Neural cell (in vitro differentiated cells): ENCODE results near the gene LHFPL6. TPM values are rescaled to one million over a fixed set of nuclear protein-coding genes. Genes with fewer than 3 reads are reported as not detected.

Source experiments
- H2AFZ ChIP-seq: fragments of 200-600, 300-800 bp; sonication (generic), shearing (Covaris generic); 2 replicates; pipeline ENCODE4 v1.6.0; 2014; ENCODE audit warnings: low read depth, mild to moderate bottlenecking, antibody characterized with exemption, low read length, moderate library complexity
- H3F3A ChIP-seq: fragments of 200-600 bp; shearing (Covaris generic); 2 replicates; pipeline ENCODE4 v1.6.1; 2016; ENCODE audit warnings: mild to moderate bottlenecking, moderate library complexity, mixed read lengths, antibody characterized with exemption, low read length; ENCODE audit not compliant: insufficient read depth, poor library complexity, severe bottlenecking
- H3K27ac ChIP-seq: fragments of 200-600, 300-800 bp; sonication (generic), shearing (Covaris generic); 2 replicates; pipeline ENCODE4 v1.5.1; 2014; ENCODE audit warnings: mild to moderate bottlenecking, low read length, moderate library complexity
- H3K27me3 ChIP-seq: fragments of 300-800, 200-600 bp; sonication (generic), shearing (Covaris generic); 2 replicates; pipeline ENCODE4 v1.6.0; 2014; ENCODE audit warnings: mild to moderate bottlenecking, low read depth, low read length, moderate library complexity; ENCODE audit not compliant: insufficient read depth
- H3K36me3 ChIP-seq: fragments of 300-800, 200-600 bp; sonication (generic), shearing (Covaris generic); 2 replicates; pipeline ENCODE4 v1.5.1; 2014; ENCODE audit warnings: mild to moderate bottlenecking, antibody characterized with exemption, low read length, moderate library complexity; ENCODE audit not compliant: insufficient read depth
- H3K4me2 ChIP-seq: fragments of 300-800, 200-600 bp; sonication (generic), shearing (Covaris generic); 2 replicates; pipeline ENCODE4 v1.6.0; 2014; ENCODE audit warnings: mild to moderate bottlenecking, low read length
- H3K4me3 ChIP-seq: fragments of 300-800, 200-600 bp; sonication (generic), shearing (Covaris generic); 2 replicates; pipeline ENCODE4 v1.5.1; 2014; ENCODE audit warnings: mild to moderate bottlenecking, low read length, moderate library complexity
- H3K79me2 ChIP-seq: fragments of 200-600 bp; shearing (Covaris generic); replicated peaks from 2 replicates; pipeline ENCODE4 v1.6.0; 2014; ENCODE audit warnings: mild to moderate bottlenecking, low read length, moderate library complexity; ENCODE audit not compliant: insufficient read depth
- H3K9ac ChIP-seq: fragments of 300-800, 200-600 bp; sonication (generic), shearing (Covaris generic); 2 replicates; pipeline ENCODE4 v1.6.1; 2016; ENCODE audit warnings: mild to moderate bottlenecking, low read length, mixed read lengths
- H3K9me2 ChIP-seq: fragments of 200-600 bp; shearing (Covaris generic); 2 replicates; pipeline ENCODE4 v1.6.1; 2016; ENCODE audit warnings: mild to moderate bottlenecking, low read length, mixed read lengths; ENCODE audit not compliant: insufficient read depth
- H3K9me3 ChIP-seq: fragments of 200-600, 300-800 bp; sonication (generic), shearing (Covaris generic); 2 replicates; pipeline ENCODE4 v1.6.1; 2016; ENCODE audit warnings: mild to moderate bottlenecking, mixed run types, low read length, moderate library complexity, mixed read lengths
- H4K20me1 ChIP-seq: fragments of 200-600 bp; shearing (Covaris generic); 2 replicates; pipeline ENCODE4 v1.6.1; 2016; ENCODE audit warnings: mild to moderate bottlenecking, mixed run types; ENCODE audit not compliant: insufficient read depth
- CTCF ChIP-seq: fragments of 450-650 bp; IDR thresholded peaks from 2 replicates; pipeline ENCODE4 v1.5.1; 2014; ENCODE audit warnings: antibody characterized with exemption, mild to moderate bottlenecking, moderate library complexity; ENCODE audit not compliant: poor library complexity, severe bottlenecking
- EP300 ChIP-seq: fragments of 450-650 bp; conservative IDR thresholded peaks from 2 replicates; pipeline ENCODE4 v1.6.1; 2014; ENCODE audit warnings: antibody characterized with exemption, mild to moderate bottlenecking, moderate library complexity; ENCODE audit not compliant: poor library complexity, severe bottlenecking
- EZH2 ChIP-seq: fragments of 200-600, 300-800 bp; shearing (Covaris generic), sonication (generic); IDR thresholded peaks from 2 replicates; pipeline ENCODE4 v1.6.1; 2014; ENCODE audit warnings: antibody characterized with exemption, low read length, borderline replicate concordance, mild to moderate bottlenecking; ENCODE audit not compliant: insufficient read depth, poor library complexity, severe bottlenecking
- MXI1 ChIP-seq: fragments of 450-650 bp; conservative IDR thresholded peaks from 2 replicates; pipeline ENCODE4 v1.6.1; 2014; ENCODE audit warnings: antibody characterized with exemption, mild to moderate bottlenecking; ENCODE audit not compliant: poor library complexity, severe bottlenecking
- POLR2AphosphoS5 ChIP-seq: IDR thresholded peaks from 2 replicates; pipeline ENCODE4 v1.6.1; 2012
- RAD21 ChIP-seq: fragments of 450-650 bp; conservative IDR thresholded peaks from 2 replicates; pipeline ENCODE4 v1.6.1; 2014; ENCODE audit warnings: antibody characterized with exemption, mild to moderate bottlenecking, moderate library complexity
- SMC3 ChIP-seq: fragments of 450-650 bp; conservative IDR thresholded peaks from 2 replicates; pipeline ENCODE4 v1.6.1; 2014; ENCODE audit warnings: antibody characterized with exemption, mild to moderate bottlenecking, moderate library complexity; ENCODE audit not compliant: poor library complexity
- TAF1 ChIP-seq: IDR thresholded peaks from 2 replicates; pipeline ENCODE4 v1.6.1; 2012; ENCODE audit warnings: low read depth
- polyA plus RNA-seq: library from polyadenylated mRNA; depleted of rRNA; stranded (reverse); fragments of >200 nt; gene quantifications from 2 replicates; pipeline ENCODE4 v1.2.3, GENCODE V29; 2014
- TF ChIP-seq, protein P1 (sequence below): IDR thresholded peaks from 2 replicates; pipeline ENCODE4 v1.6.1; 2012; ENCODE audit warnings: borderline replicate concordance

Gene LHFPL6
- polyA plus RNA-seq, 1 donor from 2014 or later: 36.3 TPM

- Histone ChIP-seq H3F3A (no peaks in the 10 kb centered on the region), H3K4me2 (no peak overlapping the region), H3K27me3 (no peaks in the 10 kb centered on the region), H3K9me2 (no peaks in the 10 kb centered on the region), H3K9me3 (no peaks in the 10 kb centered on the region), H3K79me2 (no peaks in the 10 kb centered on the region), H3K27ac (no peak overlapping the region), H3K36me3 (no peaks in the 10 kb centered on the region), H3K9ac (no peak overlapping the region), H2AFZ (no peak overlapping the region), H3K4me3 (no peak overlapping the region), H4K20me1 (no peaks in the 10 kb centered on the region)
- no peak for TF ChIP-seq TAF1
- TF ChIP-seq CTCF: no peak
- TF ChIP-seq EP300: no peak
- TF ChIP-seq POLR2AphosphoS5: no peak
- no peak for TF ChIP-seq MXI1
- no peak for TF ChIP-seq SMC3
- no peak for TF ChIP-seq RAD21
- no peak for TF ChIP-seq EZH2
- TF ChIP-seq, protein P1, sequence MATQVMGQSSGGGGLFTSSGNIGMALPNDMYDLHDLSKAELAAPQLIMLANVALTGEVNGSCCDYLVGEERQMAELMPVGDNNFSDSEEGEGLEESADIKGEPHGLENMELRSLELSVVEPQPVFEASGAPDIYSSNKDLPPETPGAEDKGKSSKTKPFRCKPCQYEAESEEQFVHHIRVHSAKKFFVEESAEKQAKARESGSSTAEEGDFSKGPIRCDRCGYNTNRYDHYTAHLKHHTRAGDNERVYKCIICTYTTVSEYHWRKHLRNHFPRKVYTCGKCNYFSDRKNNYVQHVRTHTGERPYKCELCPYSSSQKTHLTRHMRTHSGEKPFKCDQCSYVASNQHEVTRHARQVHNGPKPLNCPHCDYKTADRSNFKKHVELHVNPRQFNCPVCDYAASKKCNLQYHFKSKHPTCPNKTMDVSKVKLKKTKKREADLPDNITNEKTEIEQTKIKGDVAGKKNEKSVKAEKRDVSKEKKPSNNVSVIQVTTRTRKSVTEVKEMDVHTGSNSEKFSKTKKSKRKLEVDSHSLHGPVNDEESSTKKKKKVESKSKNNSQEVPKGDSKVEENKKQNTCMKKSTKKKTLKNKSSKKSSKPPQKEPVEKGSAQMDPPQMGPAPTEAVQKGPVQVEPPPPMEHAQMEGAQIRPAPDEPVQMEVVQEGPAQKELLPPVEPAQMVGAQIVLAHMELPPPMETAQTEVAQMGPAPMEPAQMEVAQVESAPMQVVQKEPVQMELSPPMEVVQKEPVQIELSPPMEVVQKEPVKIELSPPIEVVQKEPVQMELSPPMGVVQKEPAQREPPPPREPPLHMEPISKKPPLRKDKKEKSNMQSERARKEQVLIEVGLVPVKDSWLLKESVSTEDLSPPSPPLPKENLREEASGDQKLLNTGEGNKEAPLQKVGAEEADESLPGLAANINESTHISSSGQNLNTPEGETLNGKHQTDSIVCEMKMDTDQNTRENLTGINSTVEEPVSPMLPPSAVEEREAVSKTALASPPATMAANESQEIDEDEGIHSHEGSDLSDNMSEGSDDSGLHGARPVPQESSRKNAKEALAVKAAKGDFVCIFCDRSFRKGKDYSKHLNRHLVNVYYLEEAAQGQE: no peak
Measured at GRCh38 chr13:39297023-39297422, 306.0 kb downstream of the LHFPL6 start.

DNA sequence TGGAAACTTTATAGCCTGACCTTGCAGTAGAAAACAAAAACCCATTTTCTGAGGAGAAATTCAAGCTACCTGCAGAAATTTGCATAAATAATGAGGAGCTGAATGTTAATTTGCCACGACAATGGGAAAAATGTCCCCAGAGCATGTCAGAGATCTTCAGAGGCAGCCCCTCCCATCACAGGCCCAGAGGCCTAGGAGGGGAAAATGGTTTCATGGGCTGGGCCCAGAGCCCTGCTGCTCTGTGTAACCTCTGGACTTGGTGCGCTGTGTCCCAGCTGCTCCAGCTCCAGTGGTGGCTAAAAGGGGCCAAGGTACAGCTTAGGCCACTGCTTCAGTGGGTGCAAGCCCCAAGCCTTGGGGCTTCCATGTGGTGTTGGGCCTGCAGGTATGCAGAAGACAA is 306.8 kb downstream of the LHFPL6 start:
- Histone ChIP-seq H3K9ac (no peak overlapping the region), H3K27ac (no peak overlapping the region), H3K9me2 (no peaks in the 10 kb centered on the region), H3K27me3 (no peaks in the 10 kb centered on the region), H3K4me3 (no peak overlapping the region), H2AFZ (no peak overlapping the region), H4K20me1 (no peaks in the 10 kb centered on the region), H3K9me3 (no peaks in the 10 kb centered on the region), H3K4me2 (no peak overlapping the region), H3K36me3 (no peaks in the 10 kb centered on the region), H3F3A (no peaks in the 10 kb centered on the region), H3K79me2 (no peaks in the 10 kb centered on the region)
- no peak for TF ChIP-seq CTCF
- TF ChIP-seq POLR2AphosphoS5: no peak
- no peak for TF ChIP-seq TAF1
- TF ChIP-seq, protein P1: no peak
